Prostate gland (tissue), 2 donors: ENCODE data around the gene NTNG2. TPM values are rescaled to one million over a fixed set of nuclear protein-coding genes. Genes with fewer than 3 reads are reported as not detected.

Source experiments
- DNase-seq: peaks from one replicate; pipeline ENCODE4 v3.0.0-alpha.2; 2019; ENCODE audit warnings: low spot score
- H3K27ac ChIP-seq, 2 donors: fragments of 200-600 bp; sonication (generic); 2 replicates each; pipeline ENCODE4 v1.5.1; 2017 to 2019
- H3K27me3 ChIP-seq: fragments of 200-600 bp; sonication (generic); replicated peaks from 2 replicates; pipeline ENCODE4 v1.5.1; 2019; ENCODE audit not compliant: insufficient read depth
- H3K36me3 ChIP-seq, 2 donors: fragments of 200-600 bp; sonication (generic); 1 replicate in 1 of 2; 2 replicates in 1 of 2; pipeline versions ENCODE4 v1.5.1 to v1.8.1; 2017 to 2019
- H3K4me1 ChIP-seq: fragments of 200-600 bp; sonication (generic); replicated peaks from 2 replicates; pipeline ENCODE4 v1.5.1; 2019
- H3K4me3 ChIP-seq, 2 donors: fragments of 200-600 bp; sonication (generic); 2 replicates each; pipeline ENCODE4 v1.5.1; 2017 to 2019
- H3K9me3 ChIP-seq: fragments of 200-600 bp; sonication (generic); 2 replicates; pipeline ENCODE4 v1.5.1; 2017
- CTCF ChIP-seq, 4 experiments: fragments of 200-600 bp in 2 of 4; fragments of 450-650 bp in 2 of 4; sonication (generic) in 2 of 4; IDR thresholded peaks; 1 replicate in 3 of 4; 2 replicates in 1 of 4; pipeline ENCODE4 v1.5.1; 2016 to 2019; ENCODE audit warnings: antibody characterized with exemption in 4 of 4, mild to moderate bottlenecking in 2 of 4, moderate library complexity in 2 of 4
- POLR2A ChIP-seq: fragments of 450-650 bp; IDR thresholded peaks from one replicate; pipeline ENCODE4 v1.6.1; 2016; ENCODE audit warnings: antibody characterized with exemption, mild to moderate bottlenecking
- POLR2AphosphoS5 ChIP-seq: sonication (generic); formaldehyde crosslinking; IDR thresholded peaks from one replicate; pipeline ENCODE4 v1.6.1; 2017; ENCODE audit warnings: antibody characterized with exemption
- WGBS: methylation state at CpG from one replicate; pipeline ENCODE4 v1.1.5; 2018; 5-methylcytosine and 5-hydroxymethylcytosine counted together
- intact Hi-C: fragments of 100-400 bp; cut with DNase I; formaldehyde crosslinking; loops from one replicate; pipeline ENCODE4 v1.14.2; 2022
- total RNA-seq, 2 donors: library from RNA; depleted of rRNA; stranded (reverse); fragments of >200 nt; gene quantifications; one replicate each; pipeline ENCODE4 v1.1.0, GENCODE V29; 2016

NTNG2 gene
- total RNA-seq, 2 donors from 2014 or later: 12.7 to 37.4 TPM

DNA sequence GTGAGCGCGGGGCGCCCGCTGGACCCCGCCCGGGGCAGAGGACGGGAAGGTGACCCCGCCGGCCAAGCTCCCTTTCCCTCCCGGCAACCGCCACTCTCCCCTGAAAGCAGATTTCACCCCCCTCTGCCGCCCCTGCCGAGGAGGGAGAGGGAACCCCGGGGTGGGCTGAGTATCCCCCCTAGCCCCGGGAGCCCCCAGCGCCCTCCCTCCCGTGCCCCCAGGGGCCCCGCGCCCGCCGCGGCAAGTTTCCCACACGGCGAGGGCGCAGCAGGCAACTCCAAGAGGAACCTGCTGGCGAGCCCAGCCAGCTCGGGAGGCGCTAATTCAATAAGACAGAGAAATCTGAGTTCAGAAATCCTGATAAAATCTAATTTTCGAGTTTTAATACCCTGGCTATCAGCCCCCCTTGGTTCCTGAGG lies 1.6 kb downstream of the NTNG2 start:
- intact Hi-C loops: no loop called here
- DNase-seq: no peak
- Histone ChIP-seq H3K4me3 (peak overlapping the region; percentile 53 to 57), H3K36me3 (no peaks in the 10 kb centered on the region), H3K27ac (peak overlapping the region; percentile 20 to 66), H3K4me1 (peaks cover 11% of the 10 kb centered on the region), H3K9me3 (no peaks in the 10 kb centered on the region), H3K27me3 (no peaks in the 10 kb centered on the region)
- no peak for TF ChIP-seq POLR2A
- no peak for TF ChIP-seq CTCF (IDR thresholded peaks at IDR 0.05)
- no peak for TF ChIP-seq POLR2AphosphoS5
- 1% methylated on average over 29 of the region's 29 CpGs for WGBS

DNA sequence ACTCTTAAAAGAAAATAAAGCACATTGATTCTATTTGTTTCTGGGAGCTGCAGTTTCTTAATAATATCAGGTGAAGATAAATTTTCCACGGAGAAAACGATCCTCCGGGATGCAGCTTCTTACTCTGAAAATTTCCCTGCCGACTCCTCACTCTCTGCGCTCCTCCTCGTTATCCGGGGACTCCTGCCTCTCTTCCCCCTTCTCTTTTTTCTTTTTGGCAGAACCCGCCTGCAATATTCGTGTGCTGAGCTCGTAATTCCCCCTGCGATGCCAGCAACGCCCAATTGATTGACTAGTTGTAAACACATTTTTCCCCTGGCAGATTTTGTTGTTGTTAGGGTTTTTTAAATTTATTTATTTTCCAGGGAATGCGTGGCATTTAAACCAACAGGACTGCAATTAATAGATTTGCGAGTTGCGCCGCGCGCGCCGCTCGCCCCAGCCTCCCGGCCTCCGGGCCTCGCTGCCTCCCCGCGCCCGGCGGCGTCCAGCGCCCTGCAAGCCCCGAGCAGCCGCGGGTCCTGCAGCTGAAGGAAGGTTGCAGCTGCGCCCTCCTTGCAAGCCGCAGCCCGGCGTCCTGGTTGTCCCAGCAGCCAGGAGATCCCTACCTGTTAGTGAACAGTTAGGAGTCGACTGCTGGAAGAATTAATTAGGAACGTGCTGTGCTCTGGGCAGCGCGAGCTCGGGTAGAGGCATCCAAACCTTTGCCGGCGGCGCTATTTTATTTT lies 2.2 kb downstream of the NTNG2 start:
- WGBS: 6% methylated on average over 45 of the region's 45 CpGs
- H3K27me3 ChIP-seq: no peaks in the 10 kb centered on the region
- H3K36me3 ChIP-seq: no peaks in the 10 kb centered on the region
- peaks cover 11% of the 10 kb centered on the region for H3K4me1 ChIP-seq
- intact Hi-C loops: no loop called here
- no peaks in the 10 kb centered on the region for H3K9me3 ChIP-seq
- no peak for TF ChIP-seq POLR2A
- TF ChIP-seq POLR2AphosphoS5: peak; percentile 66
- TF ChIP-seq CTCF (IDR thresholded peaks at IDR 0.05): no peak
- peak; percentile 72 for DNase-seq
- peak overlapping the region; percentile 53 to 57 for H3K4me3 ChIP-seq
- H3K27ac ChIP-seq: peak overlapping the region; percentile 20 to 66

DNA sequence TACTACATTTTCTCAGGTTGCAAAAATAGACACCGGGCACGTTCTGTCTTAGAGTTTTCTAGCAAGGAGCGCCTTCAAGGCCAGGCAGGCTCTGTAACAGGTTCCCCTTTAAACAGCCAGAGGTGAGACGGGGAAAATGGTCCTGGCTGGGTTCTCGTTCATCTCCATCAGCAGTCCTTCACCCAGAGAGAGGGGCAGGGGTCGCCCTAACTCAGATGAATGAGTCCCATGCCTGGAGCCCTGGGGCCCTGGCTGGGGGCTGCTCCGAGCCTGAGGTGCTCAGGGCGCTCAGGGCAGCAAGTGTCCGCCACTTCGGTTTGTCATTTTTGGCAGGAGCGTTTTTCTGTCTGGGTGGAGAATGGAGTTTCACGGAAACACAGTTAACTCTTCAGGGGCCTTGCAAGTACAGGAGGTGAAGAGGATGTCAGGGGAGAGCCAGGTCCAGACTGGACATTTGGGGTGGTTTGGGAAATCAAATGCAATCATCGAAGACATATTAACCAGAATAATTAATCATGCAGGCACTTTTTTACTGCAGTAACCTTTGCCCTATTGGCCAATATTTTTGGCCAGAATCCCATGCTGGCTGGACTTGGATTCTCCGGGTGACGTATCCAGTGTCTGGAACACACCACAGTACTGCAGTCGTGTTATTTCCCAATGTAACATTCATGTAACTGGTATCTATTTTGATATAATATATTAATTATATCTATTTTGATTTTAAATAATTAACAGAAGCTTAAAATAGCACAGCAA lies 2.9 kb downstream of the NTNG2 start:
- 13% methylated on average over 16 of the region's 16 CpGs for WGBS
- no peak for DNase-seq

DNA sequence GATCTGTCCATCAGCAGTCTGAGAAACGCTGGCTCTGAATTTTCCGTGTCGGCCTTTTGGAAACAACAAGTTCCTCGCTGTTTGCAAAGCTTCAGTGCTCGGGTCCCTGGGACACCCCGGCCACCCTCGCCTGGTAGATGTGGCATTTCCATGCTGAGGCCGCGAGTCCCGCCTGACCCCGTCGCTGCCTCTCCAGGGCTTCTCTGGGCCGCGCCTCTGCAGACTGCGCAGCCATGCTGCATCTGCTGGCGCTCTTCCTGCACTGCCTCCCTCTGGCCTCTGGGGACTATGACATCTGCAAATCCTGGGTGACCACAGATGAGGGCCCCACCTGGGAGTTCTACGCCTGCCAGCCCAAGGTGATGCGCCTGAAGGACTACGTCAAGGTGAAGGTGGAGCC lies 4.7 kb downstream of the NTNG2 start:
- intact Hi-C loops: loop anchor here (5.0 kb wide), 1 partner anchor 71 kb away; no protein-coding TSS in a partner anchor
- TF ChIP-seq CTCF (IDR thresholded peaks at IDR 0.05): peak in 2 of 4 experiments; percentile 9
- no peak for TF ChIP-seq POLR2AphosphoS5
- H3K36me3 ChIP-seq: no peaks in the 10 kb centered on the region
- peaks cover 11% of the 10 kb centered on the region for H3K4me1 ChIP-seq
- DNase-seq: no peak
- no peaks in the 10 kb centered on the region for H3K9me3 ChIP-seq
- no peaks in the 10 kb centered on the region for H3K27me3 ChIP-seq
- 64% methylated on average over 19 of the region's 19 CpGs for WGBS
- H3K4me3 ChIP-seq: no peak overlapping the region
- no peak overlapping the region for H3K27ac ChIP-seq

More for the DNA sequence above, 2.9 kb downstream of the NTNG2 start:
- H3K9me3 ChIP-seq: no peaks in the 10 kb centered on the region
- H3K27ac ChIP-seq: peak overlapping the region in 1 of 2 donors; percentile 66
- TF ChIP-seq CTCF (IDR thresholded peaks at IDR 0.05) (no peak), POLR2AphosphoS5 (no peak), POLR2A (no peak)
- intact Hi-C loops: loop anchor here (5.0 kb wide), 1 partner anchor 73 kb away; no protein-coding TSS in a partner anchor
- no peaks in the 10 kb centered on the region for H3K27me3 ChIP-seq
- no peak overlapping the region for H3K4me3 ChIP-seq
- peaks cover 11% of the 10 kb centered on the region for H3K4me1 ChIP-seq
- H3K36me3 ChIP-seq: no peaks in the 10 kb centered on the region
